Tibial nerve (tissue), 4 donors: ENCODE measurements around the gene ARG2. TPM values are rescaled to one million over a fixed set of nuclear protein-coding genes. Genes with fewer than 3 reads are reported as not detected.
A peak's percentile ranks its signal among the peaks of the same experiment; 100 is the strongest.

Source experiments
- DNase-seq, 2 donors: peaks; one replicate each; pipeline ENCODE4 v3.0.0-alpha.2; 2019; ENCODE audit warnings: low spot score in 2 of 2
- H3K27ac ChIP-seq, 4 donors: fragments of 200-600 bp; sonication (generic) in 3 of 4; one replicate each; pipeline ENCODE4 v1.5.1; 2017 to 2019; ENCODE audit warnings: mild to moderate bottlenecking in 1 of 4
- H3K27me3 ChIP-seq, 2 donors: fragments of 200-600 bp; sonication (generic) in 1 of 2; one replicate each; pipeline versions ENCODE4 v1.5.1 to v1.6.0; 2017 to 2019
- H3K36me3 ChIP-seq, 3 donors: fragments of 200-600 bp; sonication (generic); one replicate each; pipeline ENCODE4 v1.5.1; 2018 to 2019
- H3K4me1 ChIP-seq, 4 donors: fragments of 200-600 bp; sonication (generic) in 3 of 4; one replicate each; pipeline ENCODE4 v1.5.1; 2017 to 2019
- H3K4me3 ChIP-seq, 4 donors: fragments of 200-600 bp; sonication (generic) in 3 of 4; one replicate each; pipeline ENCODE4 v1.5.1; 2017 to 2019; ENCODE audit warnings: mild to moderate bottlenecking in 1 of 4, moderate library complexity in 1 of 4
- H3K9me3 ChIP-seq, 4 donors: fragments of 200-600 bp; sonication (generic) in 3 of 4; one replicate each; pipeline ENCODE4 v1.5.1; 2017 to 2019
- CTCF ChIP-seq, 5 experiments: fragments of 200-600 bp in 3 of 5; fragments of 450-650 bp in 2 of 5; sonication (generic) in 3 of 5; IDR thresholded peaks; one replicate each; pipeline ENCODE4 v1.5.1; 2016 to 2019; ENCODE audit warnings: antibody characterized with exemption in 5 of 5, mild to moderate bottlenecking in 3 of 5, moderate library complexity in 2 of 5
- EP300 ChIP-seq, 2 donors: sonication (generic); formaldehyde crosslinking; IDR thresholded peaks; one replicate each; pipeline ENCODE4 v1.6.1; 2017; ENCODE audit warnings: antibody characterized with exemption in 2 of 2, mild to moderate bottlenecking in 1 of 2
- POLR2A ChIP-seq, 2 donors: fragments of 450-650 bp; IDR thresholded peaks; one replicate each; pipeline ENCODE4 v1.6.1; 2017; ENCODE audit warnings: antibody characterized with exemption in 2 of 2, mild to moderate bottlenecking in 2 of 2, moderate library complexity in 2 of 2
- WGBS, 2 donors: methylation state at CpG; one replicate each; pipeline ENCODE4 v1.1.5; 2018; 5-methylcytosine and 5-hydroxymethylcytosine counted together
- total RNA-seq, 4 donors: library from RNA; depleted of rRNA; stranded (reverse); fragments of >200 nt; gene quantifications; one replicate each; pipeline ENCODE4 v1.1.0, GENCODE V29; 2016

The ARG2 gene
- total RNA-seq, 4 donors from 2014 or later: 0.44 to 21.3 (median 2.6) TPM

- H3K27me3 ChIP-seq: no peaks in the 10 kb centered on the region
- 70 to 71% methylated on average over 10 of the region's 10 CpGs for WGBS, 2 donors
- no peak for DNase-seq
- H3K27ac ChIP-seq: no peak overlapping the region
- H3K4me3 ChIP-seq: no peak overlapping the region
- no peak for TF ChIP-seq POLR2A (IDR thresholded peaks at IDR 0.05)
- TF ChIP-seq EP300 (IDR thresholded peaks at IDR 0.05): no peak
- no peak for TF ChIP-seq CTCF (IDR thresholded peaks at IDR 0.05)
- no peaks in the 10 kb centered on the region for H3K9me3 ChIP-seq
- H3K36me3 ChIP-seq: no peaks in the 10 kb centered on the region
- no peaks in the 10 kb centered on the region for H3K4me1 ChIP-seq
These were observed 9.9 kb upstream of the ARG2 start for GRCh38 chr14:67609642-67610310.

- H3K4me1 ChIP-seq: no peaks in the 10 kb centered on the region
- H3K36me3 ChIP-seq: no peaks in the 10 kb centered on the region
- WGBS, 2 donors: 63 to 78% methylated on average over 1 of the region's 1 CpG
- TF ChIP-seq CTCF (IDR thresholded peaks at IDR 0.05) (no peak), EP300 (IDR thresholded peaks at IDR 0.05) (no peak), POLR2A (IDR thresholded peaks at IDR 0.05) (no peak)
- H3K27ac ChIP-seq: no peak overlapping the region
- no peak for DNase-seq
- no peaks in the 10 kb centered on the region for H3K27me3 ChIP-seq
- H3K4me3 ChIP-seq: no peak overlapping the region
- no peaks in the 10 kb centered on the region for H3K9me3 ChIP-seq
These were observed 9.2 kb upstream of the ARG2 start for GRCh38 chr14:67610491-67610890.

- Histone ChIP-seq H3K27me3 (no peaks in the 10 kb centered on the region), H3K4me1 (peaks cover 0 to 35% (median 21%) of the 10 kb centered on the region in 4 donors), H3K36me3 (no peaks in the 10 kb centered on the region), H3K27ac (peak overlapping the region in 2 of 4 donors; percentile 87 to 90), H3K4me3 (no peak overlapping the region), H3K9me3 (no peaks in the 10 kb centered on the region)
- no peak for TF ChIP-seq POLR2A (IDR thresholded peaks at IDR 0.05)
- TF ChIP-seq EP300 (IDR thresholded peaks at IDR 0.05): no peak
- peak; percentile 55 to 77 (median 61) for TF ChIP-seq CTCF (IDR thresholded peaks at IDR 0.05)
- peak in 1 of 2 donors; percentile 25 for DNase-seq
These were observed 1.1 kb upstream of the ARG2 start for GRCh38 chr14:67618617-67619063.

- DNase-seq: no peak
- Histone ChIP-seq H3K36me3 (no peaks in the 10 kb centered on the region), H3K27ac (peak overlapping the region; percentile 52 to 90 (median 83)), H3K4me1 (peaks cover 0 to 35% (median 21%) of the 10 kb centered on the region in 4 donors), H3K9me3 (no peaks in the 10 kb centered on the region), H3K27me3 (no peaks in the 10 kb centered on the region), H3K4me3 (peak overlapping the region; percentile 38 to 77 (median 68))
- TF ChIP-seq CTCF (IDR thresholded peaks at IDR 0.05) (no peak), EP300 (IDR thresholded peaks at IDR 0.05) (no peak), POLR2A (IDR thresholded peaks at IDR 0.05) (no peak)
- 5 to 9% methylated on average over 18 to 19 of the region's 19 CpGs for WGBS, 2 donors
These were observed 581 bp downstream of the ARG2 start for GRCh38 chr14:67620217-67620785.

GRCh38 chr14:67622675-67623074, 3.0 kb downstream of the ARG2 start:
- Histone ChIP-seq H3K27ac (peak overlapping the region in 3 of 4 donors; percentile 55 to 91 (median 55)), H3K4me1 (peaks cover 0 to 35% (median 21%) of the 10 kb centered on the region in 4 donors), H3K36me3 (no peaks in the 10 kb centered on the region), H3K27me3 (no peaks in the 10 kb centered on the region), H3K9me3 (no peaks in the 10 kb centered on the region), H3K4me3 (no peak overlapping the region)
- TF ChIP-seq CTCF (IDR thresholded peaks at IDR 0.05) (no peak), POLR2A (IDR thresholded peaks at IDR 0.05) (no peak), EP300 (IDR thresholded peaks at IDR 0.05) (peak in 1 of 2 donors; percentile 56)
- DNase-seq: peak in 1 of 2 donors; percentile 44
- 19 to 24% methylated on average over 4 of the region's 4 CpGs for whole genome bisulfite sequencing, 2 donors
